ENCODE results near the gene C4B.
"Not testable (repeated sequence)": the region's sequence is repeated elsewhere in the genome, so short reads cannot be mapped to it uniquely, and the experiment has no call there.

DNA sequence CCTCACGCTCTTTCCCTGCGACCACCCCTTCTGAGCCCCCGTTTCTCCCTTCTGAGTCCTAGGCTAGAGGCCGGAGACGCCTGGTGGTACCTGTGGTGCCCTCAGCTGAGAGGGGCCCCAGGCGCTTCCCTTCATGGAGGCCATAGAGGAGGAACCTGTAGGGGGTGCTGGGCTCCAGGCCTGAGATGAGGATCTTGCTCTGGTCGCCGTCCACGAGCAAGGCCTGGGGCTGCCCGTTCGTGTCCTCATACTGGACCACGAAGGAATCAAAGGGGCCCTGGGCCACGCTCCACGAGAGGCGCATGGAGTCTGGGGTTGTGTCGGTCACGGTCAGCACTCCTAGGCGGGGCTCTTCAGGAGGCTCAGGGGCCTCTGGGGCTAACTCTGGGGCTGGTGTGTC lies 30.3 kb downstream of the C4B start:
- not testable (repeated sequence) for TF ChIP-seq REST (IDR thresholded peaks at IDR 0.05; ENCODE audit: unreplicated experiment); POLR2AphosphoS5 (IDR thresholded peaks at IDR 0.05; ENCODE audit: low read depth); EZH2phosphoT487 (IDR thresholded peaks at IDR 0.05; ENCODE audit: unreplicated experiment); EZH2 (IDR thresholded peaks at IDR 0.05; ENCODE audit: low read depth, unreplicated experiment); CREB1 (CRISPR knock-in tag; IDR thresholded peaks at IDR 0.05; ENCODE audit: low read depth)
- TF ChIP-seq CTCF (conservative IDR thresholded peaks at IDR 0.05; ENCODE audit: low read depth in 2 of 2), result peak in 1 of 2 experiments; percentile 24; a peak in 1 of 4 replicates
- TF ChIP-seq, protein P1, sequence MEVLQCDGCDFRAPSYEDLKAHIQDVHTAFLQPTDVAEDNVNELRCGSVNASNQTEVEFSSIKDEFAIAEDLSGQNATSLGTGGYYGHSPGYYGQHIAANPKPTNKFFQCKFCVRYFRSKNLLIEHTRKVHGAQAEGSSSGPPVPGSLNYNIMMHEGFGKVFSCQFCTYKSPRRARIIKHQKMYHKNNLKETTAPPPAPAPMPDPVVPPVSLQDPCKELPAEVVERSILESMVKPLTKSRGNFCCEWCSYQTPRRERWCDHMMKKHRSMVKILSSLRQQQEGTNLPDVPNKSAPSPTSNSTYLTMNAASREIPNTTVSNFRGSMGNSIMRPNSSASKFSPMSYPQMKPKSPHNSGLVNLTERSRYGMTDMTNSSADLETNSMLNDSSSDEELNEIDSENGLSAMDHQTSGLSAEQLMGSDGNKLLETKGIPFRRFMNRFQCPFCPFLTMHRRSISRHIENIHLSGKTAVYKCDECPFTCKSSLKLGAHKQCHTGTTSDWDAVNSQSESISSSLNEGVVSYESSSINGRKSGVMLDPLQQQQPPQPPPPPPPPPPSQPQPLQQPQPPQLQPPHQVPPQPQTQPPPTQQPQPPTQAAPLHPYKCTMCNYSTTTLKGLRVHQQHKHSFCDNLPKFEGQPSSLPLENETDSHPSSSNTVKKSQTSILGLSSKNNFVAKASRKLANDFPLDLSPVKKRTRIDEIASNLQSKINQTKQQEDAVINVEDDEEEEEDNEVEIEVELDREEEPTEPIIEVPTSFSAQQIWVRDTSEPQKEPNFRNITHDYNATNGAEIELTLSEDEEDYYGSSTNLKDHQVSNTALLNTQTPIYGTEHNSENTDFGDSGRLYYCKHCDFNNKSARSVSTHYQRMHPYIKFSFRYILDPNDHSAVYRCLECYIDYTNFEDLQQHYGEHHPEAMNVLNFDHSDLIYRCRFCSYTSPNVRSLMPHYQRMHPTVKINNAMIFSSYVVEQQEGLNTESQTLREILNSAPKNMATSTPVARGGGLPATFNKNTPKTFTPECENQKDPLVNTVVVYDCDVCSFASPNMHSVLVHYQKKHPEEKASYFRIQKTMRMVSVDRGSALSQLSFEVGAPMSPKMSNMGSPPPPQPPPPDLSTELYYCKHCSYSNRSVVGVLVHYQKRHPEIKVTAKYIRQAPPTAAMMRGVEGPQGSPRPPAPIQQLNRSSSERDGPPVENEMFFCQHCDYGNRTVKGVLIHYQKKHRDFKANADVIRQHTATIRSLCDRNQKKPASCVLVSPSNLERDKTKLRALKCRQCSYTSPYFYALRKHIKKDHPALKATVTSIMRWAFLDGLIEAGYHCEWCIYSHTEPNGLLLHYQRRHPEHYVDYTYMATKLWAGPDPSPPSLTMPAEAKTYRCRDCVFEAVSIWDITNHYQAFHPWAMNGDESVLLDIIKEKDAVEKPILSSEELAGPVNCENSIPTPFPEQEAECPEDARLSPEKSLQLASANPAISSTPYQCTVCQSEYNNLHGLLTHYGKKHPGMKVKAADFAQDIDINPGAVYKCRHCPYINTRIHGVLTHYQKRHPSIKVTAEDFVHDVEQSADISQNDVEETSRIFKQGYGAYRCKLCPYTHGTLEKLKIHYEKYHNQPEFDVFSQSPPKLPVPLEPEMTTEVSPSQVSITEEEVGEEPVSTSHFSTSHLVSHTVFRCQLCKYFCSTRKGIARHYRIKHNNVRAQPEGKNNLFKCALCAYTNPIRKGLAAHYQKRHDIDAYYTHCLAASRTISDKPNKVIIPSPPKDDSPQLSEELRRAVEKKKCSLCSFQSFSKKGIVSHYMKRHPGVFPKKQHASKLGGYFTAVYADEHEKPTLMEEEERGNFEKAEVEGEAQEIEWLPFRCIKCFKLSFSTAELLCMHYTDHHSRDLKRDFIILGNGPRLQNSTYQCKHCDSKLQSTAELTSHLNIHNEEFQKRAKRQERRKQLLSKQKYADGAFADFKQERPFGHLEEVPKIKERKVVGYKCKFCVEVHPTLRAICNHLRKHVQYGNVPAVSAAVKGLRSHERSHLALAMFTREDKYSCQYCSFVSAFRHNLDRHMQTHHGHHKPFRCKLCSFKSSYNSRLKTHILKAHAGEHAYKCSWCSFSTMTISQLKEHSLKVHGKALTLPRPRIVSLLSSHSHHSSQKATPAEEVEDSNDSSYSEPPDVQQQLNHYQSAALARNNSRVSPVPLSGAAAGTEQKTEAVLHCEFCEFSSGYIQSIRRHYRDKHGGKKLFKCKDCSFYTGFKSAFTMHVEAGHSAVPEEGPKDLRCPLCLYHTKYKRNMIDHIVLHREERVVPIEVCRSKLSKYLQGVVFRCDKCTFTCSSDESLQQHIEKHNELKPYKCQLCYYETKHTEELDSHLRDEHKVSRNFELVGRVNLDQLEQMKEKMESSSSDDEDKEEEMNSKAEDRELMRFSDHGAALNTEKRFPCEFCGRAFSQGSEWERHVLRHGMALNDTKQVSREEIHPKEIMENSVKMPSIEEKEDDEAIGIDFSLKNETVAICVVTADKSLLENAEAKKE (CRISPR knock-in tag; IDR thresholded peaks at IDR 0.05), result not testable (repeated sequence)

Measured in GM23338 (cell line).